ENCODE results near the gene ATP9A.

ATP9A gene

GRCh38 chr20:51549474-51549873 lies 218.7 kb downstream of the ATP9A start:
- DNase-seq (ENCODE audit: low spot score) = no peak

GRCh38 chr20:51547951-51548350 lies 220.2 kb downstream of the ATP9A start:
- no peak for DNase-seq (ENCODE audit: low spot score)
